ENCODE measurements around the gene STPG1.

The STPG1 gene

DNA sequence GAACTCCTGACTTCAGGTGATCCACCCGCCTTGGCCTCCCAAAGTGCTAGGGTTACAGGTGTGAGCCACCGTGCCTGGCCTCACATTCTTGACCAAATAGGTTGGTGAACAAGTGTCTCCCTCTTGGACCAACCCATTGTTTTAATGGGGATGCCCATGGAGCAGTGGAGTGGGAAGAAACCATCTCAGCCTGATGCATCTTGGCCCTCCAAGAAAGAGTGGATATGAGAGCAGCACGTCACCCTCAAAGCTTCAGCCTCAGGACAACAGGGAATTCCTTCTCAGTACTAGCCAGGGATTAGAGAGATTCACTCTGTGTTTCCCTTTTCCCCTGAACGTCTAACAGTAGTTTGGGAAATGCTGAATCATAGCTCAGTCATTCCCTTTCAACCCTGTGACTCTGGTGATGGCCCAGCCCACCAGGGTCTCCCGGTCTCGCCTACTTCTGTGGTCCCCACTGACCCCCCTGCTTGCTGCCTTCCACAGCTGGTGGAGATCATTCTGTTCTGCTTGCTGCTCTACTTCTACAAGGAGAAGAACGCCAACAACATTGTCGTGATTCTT is 39.4 kb upstream of the STPG1 start:
- Histone ChIP-seq H3K27ac (ENCODE audit: extremely low read depth, low read depth, low read length) (no peak overlapping the region), H3K4me1 (ENCODE audit: control insufficient read depth, insufficient read depth, low read length) (no peaks in the 10 kb centered on the region), H3K4me3 (ENCODE audit: low read depth, low read length) (no peak overlapping the region), H3K36me3 (ENCODE audit: control insufficient read depth in 2 of 2, insufficient read depth in 1 of 2, low read length in 2 of 2) (peaks cover 3 to 80% of the 10 kb centered on the region in 2 experiments; a peak in 2 of 3 replicates), H3K9me3 (ENCODE audit: control insufficient read depth, insufficient read depth, low read depth, low read length) (no peaks in the 10 kb centered on the region)
- ChIA-PET CTCF (interaction anchor here (1.1 kb wide), 1 partner anchor 8 kb away, joined by 3 read pairs; no protein-coding TSS in a partner anchor), POLR2A (no interaction called here)
- TF ChIP-seq, protein P1, sequence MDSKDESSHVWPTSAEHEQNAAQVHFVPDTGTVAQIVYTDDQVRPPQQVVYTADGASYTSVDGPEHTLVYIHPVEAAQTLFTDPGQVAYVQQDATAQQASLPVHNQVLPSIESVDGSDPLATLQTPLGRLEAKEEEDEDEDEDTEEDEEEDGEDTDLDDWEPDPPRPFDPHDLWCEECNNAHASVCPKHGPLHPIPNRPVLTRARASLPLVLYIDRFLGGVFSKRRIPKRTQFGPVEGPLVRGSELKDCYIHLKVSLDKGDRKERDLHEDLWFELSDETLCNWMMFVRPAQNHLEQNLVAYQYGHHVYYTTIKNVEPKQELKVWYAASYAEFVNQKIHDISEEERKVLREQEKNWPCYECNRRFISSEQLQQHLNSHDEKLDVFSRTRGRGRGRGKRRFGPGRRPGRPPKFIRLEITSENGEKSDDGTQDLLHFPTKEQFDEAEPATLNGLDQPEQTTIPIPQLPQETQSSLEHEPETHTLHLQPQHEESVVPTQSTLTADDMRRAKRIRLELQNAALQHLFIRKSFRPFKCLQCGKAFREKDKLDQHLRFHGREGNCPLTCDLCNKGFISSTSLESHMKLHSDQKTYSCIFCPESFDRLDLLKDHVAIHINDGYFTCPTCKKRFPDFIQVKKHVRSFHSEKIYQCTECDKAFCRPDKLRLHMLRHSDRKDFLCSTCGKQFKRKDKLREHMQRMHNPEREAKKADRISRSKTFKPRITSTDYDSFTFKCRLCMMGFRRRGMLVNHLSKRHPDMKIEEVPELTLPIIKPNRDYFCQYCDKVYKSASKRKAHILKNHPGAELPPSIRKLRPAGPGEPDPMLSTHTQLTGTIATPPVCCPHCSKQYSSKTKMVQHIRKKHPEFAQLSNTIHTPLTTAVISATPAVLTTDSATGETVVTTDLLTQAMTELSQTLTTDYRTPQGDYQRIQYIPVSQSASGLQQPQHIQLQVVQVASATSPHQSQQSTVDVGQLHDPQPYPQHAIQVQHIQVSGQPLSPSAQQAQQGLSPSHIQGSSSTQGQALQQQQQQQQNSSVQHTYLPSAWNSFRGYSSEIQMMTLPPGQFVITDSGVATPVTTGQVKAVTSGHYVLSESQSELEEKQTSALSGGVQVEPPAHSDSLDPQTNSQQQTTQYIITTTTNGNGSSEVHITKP (tag by site-specific recombination; IDR thresholded peaks at IDR 0.05), result peak; percentile 54
- no peak for TF ChIP-seq ZIC2 (tag by site-specific recombination; IDR thresholded peaks at IDR 0.05)

DNA sequence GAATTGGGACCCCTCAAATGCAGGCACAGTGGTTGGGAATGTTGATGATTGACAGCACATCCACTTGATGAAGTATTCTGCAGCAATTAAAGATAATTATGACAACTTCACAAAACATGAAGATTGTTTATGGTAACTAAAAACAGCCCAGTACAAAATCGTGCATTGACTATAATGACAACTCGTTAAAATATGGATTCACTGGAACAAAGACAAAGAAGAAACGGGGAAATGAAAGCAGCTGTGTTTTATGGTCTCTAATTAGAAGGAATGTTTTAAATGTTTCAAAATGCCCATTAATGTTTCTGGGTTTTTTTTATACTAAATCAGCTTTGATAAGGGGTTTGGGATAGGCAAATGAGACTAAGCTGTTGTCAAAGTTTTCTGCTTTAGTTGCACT is 38.2 kb upstream of the STPG1 start:
- no peak overlapping the region for H3K4me3 ChIP-seq (ENCODE audit: low read depth, low read length)
- H3K4me1 ChIP-seq (ENCODE audit: control insufficient read depth, insufficient read depth, low read length), result no peaks in the 10 kb centered on the region
- ChIA-PET CTCF (interaction anchor here (0.8 to 1.1 kb wide), 3 partner anchors 9 to 754 kb away, joined by 3 to 6 read pairs (median 3); no protein-coding TSS in a partner anchor), POLR2A (no interaction called here)
- H3K27ac ChIP-seq (ENCODE audit: extremely low read depth, low read depth, low read length), result no peak overlapping the region
- H3K9me3 ChIP-seq (ENCODE audit: control insufficient read depth, insufficient read depth, low read depth, low read length), result no peaks in the 10 kb centered on the region
- peaks cover 3 to 77% of the 10 kb centered on the region in 2 experiments; a peak in 2 of 3 replicates for H3K36me3 ChIP-seq (ENCODE audit: control insufficient read depth in 2 of 2, insufficient read depth in 1 of 2, low read length in 2 of 2)
- TF ChIP-seq CTCF (tag by site-specific recombination; IDR thresholded peaks at IDR 0.05), result no peak
- no peak for TF ChIP-seq ZFP69B (tag by site-specific recombination; IDR thresholded peaks at IDR 0.05)
- TF ChIP-seq ZFP37 (tag by site-specific recombination; IDR thresholded peaks at IDR 0.05), result no peak
- TF ChIP-seq, protein P2, sequence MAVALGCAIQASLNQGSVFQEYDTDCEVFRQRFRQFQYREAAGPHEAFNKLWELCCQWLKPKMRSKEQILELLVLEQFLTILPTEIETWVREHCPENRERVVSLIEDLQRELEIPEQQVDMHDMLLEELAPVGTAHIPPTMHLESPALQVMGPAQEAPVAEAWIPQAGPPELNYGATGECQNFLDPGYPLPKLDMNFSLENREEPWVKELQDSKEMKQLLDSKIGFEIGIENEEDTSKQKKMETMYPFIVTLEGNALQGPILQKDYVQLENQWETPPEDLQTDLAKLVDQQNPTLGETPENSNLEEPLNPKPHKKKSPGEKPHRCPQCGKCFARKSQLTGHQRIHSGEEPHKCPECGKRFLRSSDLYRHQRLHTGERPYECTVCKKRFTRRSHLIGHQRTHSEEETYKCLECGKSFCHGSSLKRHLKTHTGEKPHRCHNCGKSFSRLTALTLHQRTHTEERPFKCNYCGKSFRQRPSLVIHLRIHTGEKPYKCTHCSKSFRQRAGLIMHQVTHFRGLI (tag by site-specific recombination; IDR thresholded peaks at IDR 0.05), result no peak
- TF ChIP-seq, protein P3, sequence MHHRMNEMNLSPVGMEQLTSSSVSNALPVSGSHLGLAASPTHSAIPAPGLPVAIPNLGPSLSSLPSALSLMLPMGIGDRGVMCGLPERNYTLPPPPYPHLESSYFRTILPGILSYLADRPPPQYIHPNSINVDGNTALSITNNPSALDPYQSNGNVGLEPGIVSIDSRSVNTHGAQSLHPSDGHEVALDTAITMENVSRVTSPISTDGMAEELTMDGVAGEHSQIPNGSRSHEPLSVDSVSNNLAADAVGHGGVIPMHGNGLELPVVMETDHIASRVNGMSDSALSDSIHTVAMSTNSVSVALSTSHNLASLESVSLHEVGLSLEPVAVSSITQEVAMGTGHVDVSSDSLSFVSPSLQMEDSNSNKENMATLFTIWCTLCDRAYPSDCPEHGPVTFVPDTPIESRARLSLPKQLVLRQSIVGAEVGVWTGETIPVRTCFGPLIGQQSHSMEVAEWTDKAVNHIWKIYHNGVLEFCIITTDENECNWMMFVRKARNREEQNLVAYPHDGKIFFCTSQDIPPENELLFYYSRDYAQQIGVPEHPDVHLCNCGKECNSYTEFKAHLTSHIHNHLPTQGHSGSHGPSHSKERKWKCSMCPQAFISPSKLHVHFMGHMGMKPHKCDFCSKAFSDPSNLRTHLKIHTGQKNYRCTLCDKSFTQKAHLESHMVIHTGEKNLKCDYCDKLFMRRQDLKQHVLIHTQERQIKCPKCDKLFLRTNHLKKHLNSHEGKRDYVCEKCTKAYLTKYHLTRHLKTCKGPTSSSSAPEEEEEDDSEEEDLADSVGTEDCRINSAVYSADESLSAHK (tag by site-specific recombination; IDR thresholded peaks at IDR 0.05), result no peak
- no peak for TF ChIP-seq ZNF280D (tag by site-specific recombination; IDR thresholded peaks at IDR 0.05)
- TF ChIP-seq, protein P4, sequence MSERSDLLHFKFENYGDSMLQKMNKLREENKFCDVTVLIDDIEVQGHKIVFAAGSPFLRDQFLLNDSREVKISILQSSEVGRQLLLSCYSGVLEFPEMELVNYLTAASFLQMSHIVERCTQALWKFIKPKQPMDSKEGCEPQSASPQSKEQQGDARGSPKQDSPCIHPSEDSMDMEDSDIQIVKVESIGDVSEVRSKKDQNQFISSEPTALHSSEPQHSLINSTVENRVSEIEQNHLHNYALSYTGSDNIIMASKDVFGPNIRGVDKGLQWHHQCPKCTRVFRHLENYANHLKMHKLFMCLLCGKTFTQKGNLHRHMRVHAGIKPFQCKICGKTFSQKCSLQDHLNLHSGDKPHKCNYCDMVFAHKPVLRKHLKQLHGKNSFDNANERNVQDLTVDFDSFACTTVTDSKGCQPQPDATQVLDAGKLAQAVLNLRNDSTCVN (tag by site-specific recombination; optimal IDR thresholded peaks at IDR 0.05), result no peak
- TF ChIP-seq, protein P5, sequence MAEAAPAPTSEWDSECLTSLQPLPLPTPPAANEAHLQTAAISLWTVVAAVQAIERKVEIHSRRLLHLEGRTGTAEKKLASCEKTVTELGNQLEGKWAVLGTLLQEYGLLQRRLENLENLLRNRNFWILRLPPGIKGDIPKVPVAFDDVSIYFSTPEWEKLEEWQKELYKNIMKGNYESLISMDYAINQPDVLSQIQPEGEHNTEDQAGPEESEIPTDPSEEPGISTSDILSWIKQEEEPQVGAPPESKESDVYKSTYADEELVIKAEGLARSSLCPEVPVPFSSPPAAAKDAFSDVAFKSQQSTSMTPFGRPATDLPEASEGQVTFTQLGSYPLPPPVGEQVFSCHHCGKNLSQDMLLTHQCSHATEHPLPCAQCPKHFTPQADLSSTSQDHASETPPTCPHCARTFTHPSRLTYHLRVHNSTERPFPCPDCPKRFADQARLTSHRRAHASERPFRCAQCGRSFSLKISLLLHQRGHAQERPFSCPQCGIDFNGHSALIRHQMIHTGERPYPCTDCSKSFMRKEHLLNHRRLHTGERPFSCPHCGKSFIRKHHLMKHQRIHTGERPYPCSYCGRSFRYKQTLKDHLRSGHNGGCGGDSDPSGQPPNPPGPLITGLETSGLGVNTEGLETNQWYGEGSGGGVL (tag by site-specific recombination; IDR thresholded peaks at IDR 0.05), result no peak
- no peak for TF ChIP-seq ZNF169 (tag by site-specific recombination; IDR thresholded peaks at IDR 0.05)
- no peak for TF ChIP-seq ZNF768 (tag by site-specific recombination; IDR thresholded peaks at IDR 0.05)
- no peak for TF ChIP-seq ZFP3 (tag by site-specific recombination; IDR thresholded peaks at IDR 0.05; ENCODE audit: low read depth)
- TF ChIP-seq ZNF473 (tag by site-specific recombination; IDR thresholded peaks at IDR 0.05), result no peak
- TF ChIP-seq ZEB2 (tag by site-specific recombination; IDR thresholded peaks at IDR 0.05), result no peak
- no peak for TF ChIP-seq ZNF776 (tag by site-specific recombination; IDR thresholded peaks at IDR 0.05; ENCODE audit: borderline replicate concordance)
- no peak for TF ChIP-seq ZNF248 (tag by site-specific recombination; IDR thresholded peaks at IDR 0.05)

All from HEK293 (cell line).